ENCODE results near the gene XYLT1. TPM values are rescaled to one million over a fixed set of nuclear protein-coding genes. Genes with fewer than 3 reads are reported as not detected.

Gene XYLT1
- polyA plus RNA-seq, 1 of the 3 experiments (the other 2 are of a cell fraction) = 17.6 TPM

GRCh38 chr16:17475104-17475503 lies 4.3 kb upstream of the XYLT1 start:
- peaks cover 7% of the 10 kb centered on the region; the same call in 1 of the 2 replicates for H3K79me2 ChIP-seq (ENCODE audit: insufficient read depth)
- no peaks in the 10 kb centered on the region for H3K9me2 ChIP-seq
- ChIA-PET CTCF (interaction anchor here (1.0 to 1.7 kb wide), 2 partner anchors 104 to 132 kb away, joined by 3 to 9 read pairs; no protein-coding TSS in a partner anchor), POLR2A (no interaction called here)
- no peak for DNase-seq
- H3K36me3 ChIP-seq (replicated peaks in 1 of 2; ENCODE audit: control insufficient read depth in 1 of 2, insufficient read depth in 2 of 2, low read length in 1 of 2) = no peaks in the 10 kb centered on the region
- H3K9ac ChIP-seq = no peak overlapping the region
- H4K20me1 ChIP-seq (ENCODE audit: insufficient read depth) = peaks cover under 1% of the 10 kb centered on the region; the same call in 1 of the 2 replicates
- H3K4me2 ChIP-seq = no peak overlapping the region
- H3K27ac ChIP-seq (ENCODE audit: low read depth in 2 of 2, low read length in 1 of 2) = no peak overlapping the region
- H3F3A ChIP-seq (replicated peaks; ENCODE audit: insufficient read depth) = peaks cover 15% of the 10 kb centered on the region
- H3K9me3 ChIP-seq = no peaks in the 10 kb centered on the region
- no peaks in the 10 kb centered on the region for H3K27me3 ChIP-seq (ENCODE audit: insufficient read depth)
- H3K4me3 ChIP-seq (ENCODE audit: low read depth in 2 of 2, low read length in 1 of 2) = no peak overlapping the region
- peaks cover 17 to 19% of the 10 kb centered on the region in 2 experiments; a peak in 2 of 4 replicates for H3K4me1 ChIP-seq (ENCODE audit: control insufficient read depth in 1 of 2, insufficient read depth in 2 of 2, low read depth in 1 of 2, low read length in 1 of 2)
- TF ChIP-seq EZH2phosphoT487 (IDR thresholded peaks at IDR 0.05; ENCODE audit: borderline replicate concordance, low read depth) = no peak
- no peak for TF ChIP-seq RAD21 (IDR thresholded peaks at IDR 0.05; ENCODE audit: low read length)
- TF ChIP-seq, protein P1, sequence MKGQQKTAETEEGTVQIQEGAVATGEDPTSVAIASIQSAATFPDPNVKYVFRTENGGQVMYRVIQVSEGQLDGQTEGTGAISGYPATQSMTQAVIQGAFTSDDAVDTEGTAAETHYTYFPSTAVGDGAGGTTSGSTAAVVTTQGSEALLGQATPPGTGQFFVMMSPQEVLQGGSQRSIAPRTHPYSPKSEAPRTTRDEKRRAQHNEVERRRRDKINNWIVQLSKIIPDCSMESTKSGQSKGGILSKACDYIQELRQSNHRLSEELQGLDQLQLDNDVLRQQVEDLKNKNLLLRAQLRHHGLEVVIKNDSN (IDR thresholded peaks at IDR 0.05; ENCODE audit: borderline replicate concordance, low read depth) = no peak
- no peak for TF ChIP-seq FOSL2 (IDR thresholded peaks at IDR 0.05; ENCODE audit: borderline replicate concordance, low read depth)
- no peak for TF ChIP-seq MXI1 (IDR thresholded peaks at IDR 0.05; ENCODE audit: low read depth, low read length)
- TF ChIP-seq RCOR1 (IDR thresholded peaks at IDR 0.05; ENCODE audit: low read length) = no peak
- TF ChIP-seq TAF1 (IDR thresholded peaks at IDR 0.05; ENCODE audit: borderline replicate concordance, low read depth, low read length) = no peak
- no peak for TF ChIP-seq FOXM1 (IDR thresholded peaks at IDR 0.05; ENCODE audit: low read depth)
- TF ChIP-seq, protein P2, sequence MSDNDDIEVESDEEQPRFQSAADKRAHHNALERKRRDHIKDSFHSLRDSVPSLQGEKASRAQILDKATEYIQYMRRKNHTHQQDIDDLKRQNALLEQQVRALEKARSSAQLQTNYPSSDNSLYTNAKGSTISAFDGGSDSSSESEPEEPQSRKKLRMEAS (IDR thresholded peaks at IDR 0.05; ENCODE audit: low read depth) = no peak
- no peak for TF ChIP-seq TCF12 (IDR thresholded peaks at IDR 0.05)
- TF ChIP-seq, protein P3, sequence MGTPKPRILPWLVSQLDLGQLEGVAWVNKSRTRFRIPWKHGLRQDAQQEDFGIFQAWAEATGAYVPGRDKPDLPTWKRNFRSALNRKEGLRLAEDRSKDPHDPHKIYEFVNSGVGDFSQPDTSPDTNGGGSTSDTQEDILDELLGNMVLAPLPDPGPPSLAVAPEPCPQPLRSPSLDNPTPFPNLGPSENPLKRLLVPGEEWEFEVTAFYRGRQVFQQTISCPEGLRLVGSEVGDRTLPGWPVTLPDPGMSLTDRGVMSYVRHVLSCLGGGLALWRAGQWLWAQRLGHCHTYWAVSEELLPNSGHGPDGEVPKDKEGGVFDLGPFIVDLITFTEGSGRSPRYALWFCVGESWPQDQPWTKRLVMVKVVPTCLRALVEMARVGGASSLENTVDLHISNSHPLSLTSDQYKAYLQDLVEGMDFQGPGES (IDR thresholded peaks at IDR 0.05; ENCODE audit: low read depth, low read length) = no peak
- TF ChIP-seq NFIC (IDR thresholded peaks at IDR 0.05; ENCODE audit: borderline replicate concordance) = no peak
- no peak overlapping the region for H2AFZ ChIP-seq (ENCODE audit: low read depth)
- 84% methylated on average over 7 of the region's 7 CpGs for WGBS (ENCODE audit: low lambda C conversion rate)

DNA sequence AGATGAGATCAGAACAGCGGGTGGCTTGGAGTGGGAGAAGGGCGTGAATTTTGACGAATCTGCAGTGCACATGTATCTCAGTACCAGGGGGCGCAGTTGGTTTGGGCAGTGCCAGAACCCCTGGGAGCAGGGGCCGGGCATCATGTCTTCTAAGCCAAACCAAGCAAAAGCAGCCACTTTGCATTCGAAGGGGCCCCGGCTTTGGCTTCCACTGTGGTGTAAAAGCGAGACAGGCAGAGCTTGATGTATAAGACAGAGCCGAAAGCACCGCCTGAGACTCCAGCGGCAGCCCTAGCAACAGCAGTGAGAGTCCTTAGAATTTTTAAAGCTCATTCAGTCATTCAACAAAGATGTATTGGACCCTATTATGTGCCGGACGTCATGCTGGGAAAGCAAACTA lies 3.8 kb upstream of the XYLT1 start:
- Histone ChIP-seq H3K27me3 (ENCODE audit: insufficient read depth) (no peaks in the 10 kb centered on the region), H3K36me3 (replicated peaks in 1 of 2; ENCODE audit: control insufficient read depth in 1 of 2, insufficient read depth in 2 of 2, low read length in 1 of 2) (no peaks in the 10 kb centered on the region), H4K20me1 (ENCODE audit: insufficient read depth) (peaks cover 6% of the 10 kb centered on the region), H3K4me3 (ENCODE audit: low read depth in 2 of 2, low read length in 1 of 2) (no peak overlapping the region), H3K79me2 (ENCODE audit: insufficient read depth) (peaks cover 13% of the 10 kb centered on the region), H3K9ac (peak overlapping the region; percentile 15; the same call in 1 of the 2 replicates), H3K9me2 (no peaks in the 10 kb centered on the region), H3F3A (replicated peaks; ENCODE audit: insufficient read depth) (peaks cover 15% of the 10 kb centered on the region), H3K27ac (ENCODE audit: low read depth in 2 of 2, low read length in 1 of 2) (peak overlapping the region; percentile 2 to 62; a peak in 3 of 4 replicates), H2AFZ (ENCODE audit: low read depth) (no peak overlapping the region), H3K4me2 (no peak overlapping the region), H3K4me1 (ENCODE audit: control insufficient read depth in 1 of 2, insufficient read depth in 2 of 2, low read depth in 1 of 2, low read length in 1 of 2) (peaks cover 17 to 19% of the 10 kb centered on the region in 2 experiments; a peak in 2 of 4 replicates), H3K9me3 (no peaks in the 10 kb centered on the region)
- ChIA-PET POLR2A (no interaction called here), CTCF (interaction anchor here (1.0 to 1.7 kb wide), 3 partner anchors 82 to 133 kb away, joined by 3 to 9 read pairs (median 3); no protein-coding TSS in a partner anchor)
- 93% methylated on average over 12 of the region's 13 CpGs for WGBS (ENCODE audit: low lambda C conversion rate)
- DNase-seq = no peak
- no peak for TF ChIP-seq RAD21 (IDR thresholded peaks at IDR 0.05; ENCODE audit: low read length)
- TF ChIP-seq SMC3 (IDR thresholded peaks at IDR 0.05; ENCODE audit: low read depth, low read length) = no peak
- no peak for TF ChIP-seq MEF2A (IDR thresholded peaks at IDR 0.05; ENCODE audit: borderline replicate concordance, low read depth)
- no peak for TF ChIP-seq TCF12 (IDR thresholded peaks at IDR 0.05)
- no peak for TF ChIP-seq NRF1 (IDR thresholded peaks at IDR 0.05; ENCODE audit: low read depth, low read length)
- TF ChIP-seq MXI1 (IDR thresholded peaks at IDR 0.05; ENCODE audit: low read depth, low read length) = no peak
- TF ChIP-seq, protein P4, sequence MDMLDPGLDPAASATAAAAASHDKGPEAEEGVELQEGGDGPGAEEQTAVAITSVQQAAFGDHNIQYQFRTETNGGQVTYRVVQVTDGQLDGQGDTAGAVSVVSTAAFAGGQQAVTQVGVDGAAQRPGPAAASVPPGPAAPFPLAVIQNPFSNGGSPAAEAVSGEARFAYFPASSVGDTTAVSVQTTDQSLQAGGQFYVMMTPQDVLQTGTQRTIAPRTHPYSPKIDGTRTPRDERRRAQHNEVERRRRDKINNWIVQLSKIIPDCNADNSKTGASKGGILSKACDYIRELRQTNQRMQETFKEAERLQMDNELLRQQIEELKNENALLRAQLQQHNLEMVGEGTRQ (IDR thresholded peaks at IDR 0.05; ENCODE audit: borderline replicate concordance, low read depth, low read length) = no peak
- TF ChIP-seq ELF1 (IDR thresholded peaks at IDR 0.05) = no peak
- no peak for TF ChIP-seq JUND (IDR thresholded peaks at IDR 0.05)
- no peak for TF ChIP-seq FOXM1 (IDR thresholded peaks at IDR 0.05; ENCODE audit: low read depth)
- no peak for TF ChIP-seq FOXJ3 (CRISPR knock-in tag; IDR thresholded peaks at IDR 0.05)
- TF ChIP-seq POLR2AphosphoS5 (IDR thresholded peaks at IDR 0.05; ENCODE audit: low read depth, low read length) = no peak
- no peak for TF ChIP-seq RCOR1 (IDR thresholded peaks at IDR 0.05; ENCODE audit: low read length)

All from SK-N-SH (cell line).